ENCODE results near the gene NSRP1.

NSRP1 gene

GRCh38 chr17:30187573-30187972 is 71.0 kb downstream of the NSRP1 start:
- Histone ChIP-seq H3K4me3 (ENCODE audit: low read depth, low read length) (no peak overlapping the region), H3K9me3 (ENCODE audit: severe bottlenecking) (no peaks in the 10 kb centered on the region), H3K36me3 (peaks cover 25% of the 10 kb centered on the region), H3K27ac (no peak overlapping the region), H3K27me3 (ENCODE audit: insufficient read depth, low read depth, severe bottlenecking) (no peaks in the 10 kb centered on the region)
- no peak for TF ChIP-seq CTCF (IDR thresholded peaks at IDR 0.05; ENCODE audit: low read depth, low read length)
- DNase-seq, result no peak

- Histone ChIP-seq H3K36me3 (peaks cover 20% of the 10 kb centered on the region), H3K27me3 (ENCODE audit: insufficient read depth, low read depth, severe bottlenecking) (no peaks in the 10 kb centered on the region), H3K27ac (no peak overlapping the region), H3K9me3 (ENCODE audit: severe bottlenecking) (no peaks in the 10 kb centered on the region), H3K4me3 (ENCODE audit: low read depth, low read length) (no peak overlapping the region)
- no peak for DNase-seq
- no peak for TF ChIP-seq CTCF (IDR thresholded peaks at IDR 0.05; ENCODE audit: low read depth, low read length)
These were observed 71.8 kb downstream of the NSRP1 start for GRCh38 chr17:30188211-30188939.

GRCh38 chr17:30191072-30191471 is 74.5 kb downstream of the NSRP1 start:
- no peak for TF ChIP-seq CTCF (IDR thresholded peaks at IDR 0.05; ENCODE audit: low read depth, low read length)
- Histone ChIP-seq H3K4me3 (ENCODE audit: low read depth, low read length) (no peak overlapping the region), H3K27ac (no peak overlapping the region), H3K9me3 (ENCODE audit: severe bottlenecking) (no peaks in the 10 kb centered on the region), H3K27me3 (ENCODE audit: insufficient read depth, low read depth, severe bottlenecking) (no peaks in the 10 kb centered on the region), H3K36me3 (peaks cover 3% of the 10 kb centered on the region)
- no peak for DNase-seq

- no peak overlapping the region for H3K4me3 ChIP-seq (ENCODE audit: low read depth, low read length)
- no peak for TF ChIP-seq CTCF (IDR thresholded peaks at IDR 0.05; ENCODE audit: low read depth, low read length)
- no peak overlapping the region for H3K27ac ChIP-seq
- no peak for DNase-seq
- no peaks in the 10 kb centered on the region for H3K27me3 ChIP-seq (ENCODE audit: insufficient read depth, low read depth, severe bottlenecking)
- H3K36me3 ChIP-seq, result no peaks in the 10 kb centered on the region
- H3K9me3 ChIP-seq (ENCODE audit: severe bottlenecking), result no peaks in the 10 kb centered on the region
These were observed 79.9 kb downstream of the NSRP1 start for GRCh38 chr17:30196504-30196903.

GRCh38 chr17:30197416-30197815 is 80.8 kb downstream of the NSRP1 start:
- Histone ChIP-seq H3K4me3 (ENCODE audit: low read depth, low read length) (no peak overlapping the region), H3K27me3 (ENCODE audit: insufficient read depth, low read depth, severe bottlenecking) (no peaks in the 10 kb centered on the region), H3K36me3 (no peaks in the 10 kb centered on the region), H3K27ac (no peak overlapping the region), H3K9me3 (ENCODE audit: severe bottlenecking) (no peaks in the 10 kb centered on the region)
- no peak for TF ChIP-seq CTCF (IDR thresholded peaks at IDR 0.05; ENCODE audit: low read depth, low read length)
- no peak for DNase-seq

- H3K27me3 ChIP-seq (ENCODE audit: insufficient read depth, low read depth, severe bottlenecking), result no peaks in the 10 kb centered on the region
- no peaks in the 10 kb centered on the region for H3K36me3 ChIP-seq
- no peaks in the 10 kb centered on the region for H3K9me3 ChIP-seq (ENCODE audit: severe bottlenecking)
- H3K4me3 ChIP-seq (ENCODE audit: low read depth, low read length), result no peak overlapping the region
- no peak for DNase-seq
- TF ChIP-seq CTCF (IDR thresholded peaks at IDR 0.05; ENCODE audit: low read depth, low read length), result no peak
- H3K27ac ChIP-seq, result no peak overlapping the region
These were observed 83.0 kb downstream of the NSRP1 start for GRCh38 chr17:30199600-30199999.
